ENCODE data around the gene MDFI.

MDFI gene

GRCh38 chr6:41685641-41686380, 47.5 kb downstream of the MDFI start:
- no peak for DNase-seq (ENCODE audit: low read depth)
- no peak for TF ChIP-seq CTCF (conservative IDR thresholded peaks at IDR 0.05; ENCODE audit: low read depth, low read length)
- no peak overlapping the region for H3K4me3 ChIP-seq (ENCODE audit: low read depth, low read length)

- no peak for TF ChIP-seq CTCF (conservative IDR thresholded peaks at IDR 0.05; ENCODE audit: low read depth, low read length)
- no peak for DNase-seq (ENCODE audit: low read depth)
- no peak overlapping the region for H3K4me3 ChIP-seq (ENCODE audit: low read depth, low read length)
These were observed 49.4 kb downstream of the MDFI start for GRCh38 chr6:41687501-41688175.

- no peak overlapping the region for H3K4me3 ChIP-seq (ENCODE audit: low read depth, low read length)
- DNase-seq (ENCODE audit: low read depth) = no peak
- no peak for TF ChIP-seq CTCF (conservative IDR thresholded peaks at IDR 0.05; ENCODE audit: low read depth, low read length)
These were observed 50.1 kb downstream of the MDFI start for GRCh38 chr6:41688256-41688965.

GRCh38 chr6:41689171-41690008, 51.1 kb downstream of the MDFI start:
- no peak overlapping the region for H3K4me3 ChIP-seq (ENCODE audit: low read depth, low read length)
- no peak for TF ChIP-seq CTCF (conservative IDR thresholded peaks at IDR 0.05; ENCODE audit: low read depth, low read length)
- DNase-seq (ENCODE audit: low read depth) = no peak

- no peak for TF ChIP-seq CTCF (conservative IDR thresholded peaks at IDR 0.05; ENCODE audit: low read depth, low read length)
- DNase-seq (ENCODE audit: low read depth) = no peak
- no peak overlapping the region for H3K4me3 ChIP-seq (ENCODE audit: low read depth, low read length)
These were observed 52.5 kb downstream of the MDFI start for GRCh38 chr6:41690541-41691330.
